MCF 10A (cell line): ENCODE measurements around the gene CALCA. TPM values are rescaled to one million over a fixed set of nuclear protein-coding genes. Genes with fewer than 3 reads are reported as not detected.

Source experiments
- BruUV-seq: library from RNA; stranded (reverse); fragments of 400-500 nt; replicated peaks from 2 replicates; lab custom pipeline; 2021; lab: Mats Ljungman, UMichigan
- CTCF ChIA-PET: fragments of 300-600 bp; sonication (Branson Sonifier 250); formaldehyde crosslinking; extraction: SDS; loops from one replicate; lab custom pipeline; 2021; ENCODE audit warnings: antibody characterized with exemption, inconsistent platforms; lab: Yijun Ruan, JAX
- POLR2A ChIA-PET: fragments of 300-600, 350-650 bp; sonication (Branson Sonifier 250); formaldehyde crosslinking; extraction: SDS; loops from one replicate; lab custom pipeline; 2020; ENCODE audit warnings: antibody characterized with exemption, inconsistent platforms; lab: Yijun Ruan, JAX
- DNase-seq: peaks from one replicate; pipeline ENCODE4 v3.0.0-alpha.2; 2018; ENCODE audit not compliant: unreplicated experiment
- H3K27ac Mint-ChIP-seq: one replicate; pipeline ENCODE4 v1.8.0; 2022; ENCODE audit warnings: mild to moderate bottlenecking, low read depth, mixed read lengths; ENCODE audit not compliant: unreplicated experiment
- H3K27me3 Mint-ChIP-seq: one replicate; pipeline ENCODE4 v1.8.0; 2022; ENCODE audit warnings: mixed read lengths; ENCODE audit not compliant: insufficient read depth, unreplicated experiment
- H3K36me3 Mint-ChIP-seq: one replicate; pipeline ENCODE4 v1.8.0; 2022; ENCODE audit warnings: mild to moderate bottlenecking, moderate library complexity, mixed read lengths; ENCODE audit not compliant: insufficient read depth, unreplicated experiment
- H3K4me1 Mint-ChIP-seq: one replicate; pipeline ENCODE4 v1.8.0; 2022; ENCODE audit warnings: mixed read lengths; ENCODE audit not compliant: insufficient read depth, unreplicated experiment
- H3K4me3 Mint-ChIP-seq: one replicate; pipeline ENCODE4 v1.8.0; 2022; ENCODE audit warnings: mild to moderate bottlenecking, moderate library complexity, mixed read lengths; ENCODE audit not compliant: unreplicated experiment
- H3K9me3 Mint-ChIP-seq: one replicate; pipeline ENCODE4 v1.8.0; 2022; ENCODE audit warnings: mixed read lengths; ENCODE audit not compliant: unreplicated experiment
- intact Hi-C: fragments of 100-400 bp; cut with micrococcal nuclease; formaldehyde crosslinking; loops from 2 replicates; pipeline ENCODE4 v1.14.1; 2022
- total RNA-seq: library from RNA; stranded (reverse); gene quantifications from 2 replicates; pipeline ENCODE4 v1.2.3, GENCODE V29; 2022
- TF ChIP-seq, protein P1 (sequence below): fragments of 200-600 bp; IDR thresholded peaks from one replicate; pipeline ENCODE4 v1.8.0; 2022; ENCODE audit warnings: antibody characterized with exemption, mild to moderate bottlenecking; ENCODE audit not compliant: unreplicated experiment

Gene CALCA
- total RNA-seq, 1 experiment from 2014 or later: not detected

DNA sequence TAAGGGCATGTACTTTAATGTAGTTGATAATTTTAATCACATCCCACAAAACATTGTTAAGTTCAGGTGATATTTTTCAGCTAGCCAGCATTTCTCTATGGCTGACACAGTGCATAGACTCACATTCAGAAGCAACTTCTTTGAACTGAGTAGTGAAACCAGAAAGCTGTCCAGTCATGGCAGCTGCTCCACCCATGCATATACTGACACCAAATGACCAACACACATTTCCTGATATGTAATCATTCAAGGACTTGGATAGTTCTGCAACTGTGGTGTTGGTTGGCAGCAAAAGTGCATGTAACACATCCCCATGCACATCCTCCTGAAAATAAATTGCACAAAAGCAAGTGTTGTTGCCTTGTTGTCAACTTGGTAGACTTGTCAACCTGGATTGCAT lies 39.7 kb downstream of the CALCA start:
- Mint-ChIP-seq H3K36me3 (no peaks in the 10 kb centered on the region), H3K27me3 (peaks cover 9% of the 10 kb centered on the region), H3K9me3 (no peaks in the 10 kb centered on the region), H3K4me3 (no peak overlapping the region), H3K4me1 (peaks cover 8% of the 10 kb centered on the region), H3K27ac (no peak overlapping the region)
- ChIA-PET CTCF (interaction anchor here (5.9 kb wide), 1 partner anchor 25 kb away, joined by 32 read pairs; no protein-coding TSS in a partner anchor), POLR2A (no interaction called here)
- DNase-seq: no peak
- BruUV-seq: no TSS peak
- intact Hi-C loops: no loop called here
- TF ChIP-seq, protein P1, sequence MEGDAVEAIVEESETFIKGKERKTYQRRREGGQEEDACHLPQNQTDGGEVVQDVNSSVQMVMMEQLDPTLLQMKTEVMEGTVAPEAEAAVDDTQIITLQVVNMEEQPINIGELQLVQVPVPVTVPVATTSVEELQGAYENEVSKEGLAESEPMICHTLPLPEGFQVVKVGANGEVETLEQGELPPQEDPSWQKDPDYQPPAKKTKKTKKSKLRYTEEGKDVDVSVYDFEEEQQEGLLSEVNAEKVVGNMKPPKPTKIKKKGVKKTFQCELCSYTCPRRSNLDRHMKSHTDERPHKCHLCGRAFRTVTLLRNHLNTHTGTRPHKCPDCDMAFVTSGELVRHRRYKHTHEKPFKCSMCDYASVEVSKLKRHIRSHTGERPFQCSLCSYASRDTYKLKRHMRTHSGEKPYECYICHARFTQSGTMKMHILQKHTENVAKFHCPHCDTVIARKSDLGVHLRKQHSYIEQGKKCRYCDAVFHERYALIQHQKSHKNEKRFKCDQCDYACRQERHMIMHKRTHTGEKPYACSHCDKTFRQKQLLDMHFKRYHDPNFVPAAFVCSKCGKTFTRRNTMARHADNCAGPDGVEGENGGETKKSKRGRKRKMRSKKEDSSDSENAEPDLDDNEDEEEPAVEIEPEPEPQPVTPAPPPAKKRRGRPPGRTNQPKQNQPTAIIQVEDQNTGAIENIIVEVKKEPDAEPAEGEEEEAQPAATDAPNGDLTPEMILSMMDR: no peak

DNA sequence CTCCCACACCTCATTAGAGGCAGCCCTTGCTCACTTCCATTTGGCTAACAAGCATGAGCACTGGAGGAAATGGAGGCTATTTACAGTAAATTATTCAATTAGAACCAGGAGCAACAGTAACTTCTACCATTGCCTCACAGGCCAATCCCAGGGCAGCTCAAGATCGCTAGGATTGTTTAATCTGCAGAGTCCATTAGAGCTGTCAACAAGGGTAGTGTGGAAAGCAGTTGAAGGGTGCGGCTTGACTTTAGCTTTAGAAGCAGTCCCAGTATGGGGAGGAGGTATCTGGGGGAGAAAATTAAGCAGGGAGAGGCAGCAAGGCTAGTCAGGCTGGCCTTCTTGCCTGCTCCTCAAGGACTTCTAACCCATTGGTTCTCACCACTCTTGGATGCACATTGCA lies 41.8 kb downstream of the CALCA start:
- H3K27me3 Mint-ChIP-seq: peaks cover 9% of the 10 kb centered on the region
- H3K27ac Mint-ChIP-seq: no peak overlapping the region
- DNase-seq: no peak
- no peak overlapping the region for H3K4me3 Mint-ChIP-seq
- ChIA-PET POLR2A (no interaction called here), CTCF (interaction anchor here (0.6 to 0.7 kb wide), 2 partner anchors 22 to 39 kb away, joined by 3 to 4 read pairs; no protein-coding TSS in a partner anchor)
- no peaks in the 10 kb centered on the region for H3K36me3 Mint-ChIP-seq
- peaks cover 8% of the 10 kb centered on the region for H3K9me3 Mint-ChIP-seq
- intact Hi-C loops: no loop called here
- TF ChIP-seq, protein P1: no peak
- H3K4me1 Mint-ChIP-seq: peaks cover 15% of the 10 kb centered on the region
- BruUV-seq: no TSS peak

DNA sequence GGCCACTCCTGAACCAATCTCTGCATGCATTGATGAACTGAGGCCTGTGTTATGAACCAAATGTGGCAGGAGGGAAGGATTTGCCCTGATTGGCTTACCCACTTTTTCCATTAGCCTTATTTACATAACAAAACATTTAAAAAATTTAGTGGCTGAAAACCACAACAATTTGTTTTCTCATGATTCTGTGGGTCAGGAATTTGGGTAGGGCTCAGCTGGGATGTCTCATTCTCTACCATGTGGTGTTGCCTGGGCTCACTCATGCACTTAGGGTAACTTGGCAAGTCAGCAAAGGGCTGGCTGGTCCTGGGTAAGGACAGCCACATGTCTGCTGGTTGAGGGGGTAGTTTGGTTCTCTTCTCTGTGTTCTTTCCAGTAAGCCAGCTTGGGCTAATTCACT lies 45.0 kb downstream of the CALCA start:
- no peak for DNase-seq
- Mint-ChIP-seq H3K4me1 (peaks cover 14% of the 10 kb centered on the region), H3K4me3 (no peak overlapping the region), H3K27me3 (peaks cover 7% of the 10 kb centered on the region), H3K36me3 (no peaks in the 10 kb centered on the region), H3K9me3 (peaks cover 8% of the 10 kb centered on the region), H3K27ac (no peak overlapping the region)
- no TSS peak for BruUV-seq
- POLR2A ChIA-PET: no interaction called here
- intact Hi-C loops: no loop called here
- CTCF ChIA-PET: interaction anchor here (1.3 kb wide), 1 partner anchor 19 kb away, joined by 3 read pairs; no protein-coding TSS in a partner anchor
- TF ChIP-seq, protein P1: no peak

DNA sequence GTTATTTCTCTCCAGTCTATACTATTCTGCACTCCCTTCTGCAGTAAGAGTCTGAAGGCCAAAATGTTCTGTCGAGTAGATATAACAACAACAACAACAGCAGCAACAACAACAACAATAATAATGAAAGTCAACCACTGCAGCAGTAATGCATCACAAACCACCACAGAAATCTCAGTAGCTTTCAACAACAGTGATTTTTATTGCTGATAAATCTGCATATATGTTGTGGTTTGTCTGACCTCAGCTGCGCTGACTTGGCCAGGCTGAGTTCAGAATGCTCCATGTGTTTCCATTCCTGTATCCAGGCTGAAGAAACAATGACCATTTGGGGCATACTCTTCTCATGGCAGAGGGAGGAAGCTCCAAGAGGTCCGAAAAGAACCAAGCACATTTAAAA lies 47.8 kb downstream of the CALCA start:
- no peaks in the 10 kb centered on the region for H3K36me3 Mint-ChIP-seq
- no TSS peak for BruUV-seq
- no peak for DNase-seq
- peaks cover 4% of the 10 kb centered on the region for H3K27me3 Mint-ChIP-seq
- TF ChIP-seq, protein P1: no peak
- H3K9me3 Mint-ChIP-seq: peaks cover 8% of the 10 kb centered on the region
- intact Hi-C loops: no loop called here
- peaks cover 8% of the 10 kb centered on the region for H3K4me1 Mint-ChIP-seq
- H3K4me3 Mint-ChIP-seq: no peak overlapping the region
- POLR2A ChIA-PET: interaction anchor here (1.1 kb wide), 1 partner anchor 33 kb away, joined by 4 read pairs; the partner anchor contains the start of gene CYP2R1
- CTCF ChIA-PET: interaction anchor here (0.7 to 3.1 kb wide), 3 partner anchors 16 to 151 kb away, joined by 3 to 22 read pairs (median 4); no protein-coding TSS in a partner anchor
- no peak overlapping the region for H3K27ac Mint-ChIP-seq

Other genes with a start within 250 kb of the CALCA start
- 20.5 and 22.0 TPM in 2 replicates for gene CYP2R1, start 80.1 kb downstream of the CALCA start, total RNA-seq
- gene CALCB, start 101.2 kb upstream of the CALCA start, total RNA-seq: 4.1 and 4.3 TPM in 2 replicates
- gene INSC, start 142.6 kb upstream of the CALCA start, total RNA-seq: 4.6 and 5.8 TPM in 2 replicates